ENCODE data around the gene PYCARD. TPM values are rescaled to one million over a fixed set of nuclear protein-coding genes. Genes with fewer than 3 reads are reported as not detected.

PYCARD gene
- total RNA-seq, 1 experiment from 2014 or later = not detected

GRCh38 chr16:31181102-31181830 lies 21.3 kb downstream of the PYCARD start:
- POLR2A ChIA-PET = interaction anchor here (0.7 to 2.1 kb wide), 11 partner anchors 8 to 108 kb away, joined by 3 to 17 read pairs (median 8); partner anchors contain the start of genes KAT8, TRIM72 and ZNF668
- H3K36me3 ChIP-seq (ENCODE audit: control insufficient read depth in 1 of 2, insufficient read depth in 2 of 2, low read length in 2 of 2) = peaks cover 33 to 51% of the 10 kb centered on the region in 2 experiments
- ATAC-seq (no peak), DNase-seq (ENCODE audit: low read depth, low spot score) (no peak)
- intact Hi-C loops (cut with micrococcal nuclease) = no loop called here
- H4K20me1 ChIP-seq (ENCODE audit: insufficient read depth) = peaks cover 51% of the 10 kb centered on the region
- peak overlapping the region; percentile 92 for H3K27ac ChIP-seq (ENCODE audit: low read depth, low read length)
- BruUV-seq (replicated peaks) = TSS peak; percentile 37
- H3K4me3 ChIP-seq (replicated peaks in 1 of 2; ENCODE audit: low read depth in 1 of 2, low read length in 2 of 2) = peak overlapping the region; percentile 90 to 93
- H2AFZ ChIP-seq (ENCODE audit: low read depth, low read length, poor library complexity, severe bottlenecking) = no peak overlapping the region
- no peaks in the 10 kb centered on the region for H3K27me3 ChIP-seq (ENCODE audit: insufficient read depth, low read length)
- H3K9me3 ChIP-seq (ENCODE audit: control insufficient read depth in 1 of 2, insufficient read depth in 1 of 2, low read depth in 1 of 2, low read length in 2 of 2) = no peaks in the 10 kb centered on the region
- TF ChIP-seq FOSL1 (IDR thresholded peaks at IDR 0.05; ENCODE audit: low read depth) = no peak
- no peak for TF ChIP-seq EZH2phosphoT487 (IDR thresholded peaks at IDR 0.05; ENCODE audit: borderline replicate concordance)
- TF ChIP-seq SIN3A (IDR thresholded peaks at IDR 0.05; ENCODE audit: low read depth) = no peak
- no peak for TF ChIP-seq YY1 (IDR thresholded peaks at IDR 0.05; ENCODE audit: extremely low read depth, insufficient replicate concordance, low read depth, low read length)
- H3K4me2 ChIP-seq (ENCODE audit: low read length) = peak overlapping the region; percentile 92
- RAD21 ChIA-PET (ENCODE audit: low non-redundant PET in 1 of 2, low total read pairs in 2 of 2, uncharacterized antibody in 2 of 2, unreplicated experiment in 2 of 2) = no interaction called here
- peaks cover 10 to 26% of the 10 kb centered on the region in 2 experiments for H3K4me1 ChIP-seq (ENCODE audit: control insufficient read depth in 1 of 2, insufficient read depth in 2 of 2, low read length in 2 of 2)
- peak overlapping the region; percentile 98 for H3K9ac ChIP-seq (ENCODE audit: low read length)
- CTCF ChIA-PET = interaction anchor here (1.0 kb wide), 1 partner anchor 39 kb away, joined by 7 read pairs; no protein-coding TSS in a partner anchor
- peaks cover 63% of the 10 kb centered on the region for H3K79me2 ChIP-seq (ENCODE audit: insufficient read depth, low read length)
- H3K9me2 ChIP-seq (ENCODE audit: insufficient read depth) = no peaks in the 10 kb centered on the region

GRCh38 chr16:31179747-31180459 lies 22.7 kb downstream of the PYCARD start, which contains the start of gene FUS:
Gene FUS, plus strand, starts transcription at chr16:31180139. Its CDS starts 76 bp downstream, at chr16:31180215.
- DNase-seq (ENCODE audit: low read depth, low spot score) (peak; percentile 76), ATAC-seq (peak; percentile 71)
- ChIA-PET RAD21 (ENCODE audit: low non-redundant PET in 1 of 2, low total read pairs in 2 of 2, uncharacterized antibody in 2 of 2, unreplicated experiment in 2 of 2) (no interaction called here), POLR2A (interaction anchor here (0.6 to 2.1 kb wide), 24 partner anchors 9 to 279 kb away, joined by 3 to 17 read pairs (median 4); partner anchors contain the start of genes ARMC5, HSD3B7, KAT8 and TRIM72), CTCF (interaction anchor here (1.0 kb wide), 1 partner anchor 38 kb away, joined by 7 read pairs; no protein-coding TSS in a partner anchor)
- no TSS peak for BruUV-seq (replicated peaks)
- Histone ChIP-seq H3K4me3 (replicated peaks in 1 of 2; ENCODE audit: low read depth in 1 of 2, low read length in 2 of 2) (peak within 1 kb of the TSS; percentile 90 to 93), H3K79me2 (ENCODE audit: insufficient read depth, low read length) (peaks cover 49% of the 10 kb centered on the region), H3K36me3 (ENCODE audit: control insufficient read depth in 1 of 2, insufficient read depth in 2 of 2, low read length in 2 of 2) (peaks cover 20 to 37% of the 10 kb centered on the region in 2 experiments), H3K9me2 (ENCODE audit: insufficient read depth) (no peaks in the 10 kb centered on the region), H3K27ac (ENCODE audit: low read depth, low read length) (peak within 1 kb of the TSS; percentile 92), H2AFZ (ENCODE audit: low read depth, low read length, poor library complexity, severe bottlenecking) (peak within 1 kb of the TSS; percentile 77), H3K4me1 (ENCODE audit: control insufficient read depth in 1 of 2, insufficient read depth in 2 of 2, low read length in 2 of 2) (peaks cover 10 to 26% of the 10 kb centered on the region in 2 experiments), H4K20me1 (ENCODE audit: insufficient read depth) (peaks cover 38% of the 10 kb centered on the region), H3K4me2 (ENCODE audit: low read length) (peak within 1 kb of the TSS; percentile 92), H3K27me3 (ENCODE audit: insufficient read depth, low read length) (no peaks in the 10 kb centered on the region), H3K9ac (ENCODE audit: low read length) (peak within 1 kb of the TSS; percentile 98), H3K9me3 (ENCODE audit: control insufficient read depth in 1 of 2, insufficient read depth in 1 of 2, low read depth in 1 of 2, low read length in 2 of 2) (no peaks in the 10 kb centered on the region)
- intact Hi-C loops (cut with micrococcal nuclease) = no loop called here
- TF ChIP-seq ZFX (IDR thresholded peaks at IDR 0.05) (no peak; the same call in 1 of the 2 replicates), JUND (IDR thresholded peaks at IDR 0.05) (peak; percentile 93), SIN3A (IDR thresholded peaks at IDR 0.05; ENCODE audit: low read depth) (peak; percentile 100), MAX (IDR thresholded peaks at IDR 0.05) (peak; percentile 90), ELF1 (IDR thresholded peaks at IDR 0.05; ENCODE audit: borderline replicate concordance, low read depth) (no peak; the same call in 1 of the 2 replicates), YY1 (IDR thresholded peaks at IDR 0.05; ENCODE audit: extremely low read depth, insufficient replicate concordance, low read depth, low read length) (peak; percentile 82), REST (IDR thresholded peaks at IDR 0.05; ENCODE audit: low read depth) (no peak), FOSL1 (IDR thresholded peaks at IDR 0.05; ENCODE audit: low read depth) (no peak), EGR1 (IDR thresholded peaks at IDR 0.05; ENCODE audit: low read depth) (peak; percentile 100), RAD21 (IDR thresholded peaks at IDR 0.05; ENCODE audit: low read depth) (0 out of 2 replicates have a peak, but pooled peaks have one; percentile 5), CEBPB (IDR thresholded peaks at IDR 0.05; ENCODE audit: low read depth) (no peak), EZH2phosphoT487 (IDR thresholded peaks at IDR 0.05; ENCODE audit: borderline replicate concordance) (no peak)

Measured in HCT116 (cell line).